ENCODE measurements around the gene NCCRP1.

The NCCRP1 gene

GRCh38 chr19:39199025-39199424 lies 2.3 kb downstream of the NCCRP1 start:
- no peak for TF ChIP-seq RARB (CRISPR knock-in tag; IDR thresholded peaks at IDR 0.05)
- TF ChIP-seq CSDC2 (CRISPR knock-in tag; IDR thresholded peaks at IDR 0.05), result no peak
- ATAC-seq, result 0 out of 3 replicates have a peak, but pooled peaks have one; percentile 8

GRCh38 chr19:39200066-39200802 lies 3.5 kb downstream of the NCCRP1 start:
- TF ChIP-seq ISL1 (CRISPR knock-in tag; IDR thresholded peaks at IDR 0.05) (no peak), ZNF565 (CRISPR knock-in tag; conservative IDR thresholded peaks at IDR 0.05; ENCODE audit: low read depth) (no peak)
- ATAC-seq, result no peak

- TF ChIP-seq PATZ1 (CRISPR knock-in tag; IDR thresholded peaks at IDR 0.05; ENCODE audit: borderline replicate concordance) (no peak), ZNF565 (CRISPR knock-in tag; conservative IDR thresholded peaks at IDR 0.05; ENCODE audit: low read depth) (no peak), ZFP3 (CRISPR knock-in tag; IDR thresholded peaks at IDR 0.05) (no peak), POU6F1 (CRISPR knock-in tag; IDR thresholded peaks at IDR 0.05; ENCODE audit: borderline replicate concordance, low read depth) (no peak), ESRRG (CRISPR knock-in tag; IDR thresholded peaks at IDR 0.05) (no peak), TSHZ2 (CRISPR knock-in tag; IDR thresholded peaks at IDR 0.05) (no peak), CREB5 (CRISPR knock-in tag; IDR thresholded peaks at IDR 0.05; ENCODE audit: low read depth) (no peak), BACH2 (CRISPR knock-in tag; IDR thresholded peaks at IDR 0.05; ENCODE audit: borderline replicate concordance) (no peak), ZFP30 (CRISPR knock-in tag; IDR thresholded peaks at IDR 0.05) (no peak), TCF4 (CRISPR knock-in tag; IDR thresholded peaks at IDR 0.05; ENCODE audit: borderline replicate concordance) (no peak), ZNF8 (CRISPR knock-in tag; IDR thresholded peaks at IDR 0.05) (no peak), ZC3H10 (CRISPR knock-in tag; IDR thresholded peaks at IDR 0.05) (no peak), CSDC2 (CRISPR knock-in tag; IDR thresholded peaks at IDR 0.05) (no peak)
- no peak for ATAC-seq
Measured at GRCh38 chr19:39200803-39201115, 4.0 kb downstream of the NCCRP1 start.

GRCh38 chr19:39202998-39203355 lies 6.2 kb downstream of the NCCRP1 start:
- no peak for ATAC-seq
- no peak for TF ChIP-seq ISL1 (CRISPR knock-in tag; IDR thresholded peaks at IDR 0.05)
- no peak for TF ChIP-seq OSR1 (CRISPR knock-in tag; IDR thresholded peaks at IDR 0.05)
- no peak for TF ChIP-seq CREB5 (CRISPR knock-in tag; IDR thresholded peaks at IDR 0.05; ENCODE audit: low read depth)
- TF ChIP-seq RARB (CRISPR knock-in tag; IDR thresholded peaks at IDR 0.05), result no peak
- no peak for TF ChIP-seq BACH2 (CRISPR knock-in tag; IDR thresholded peaks at IDR 0.05; ENCODE audit: borderline replicate concordance)
- TF ChIP-seq ZFP30 (CRISPR knock-in tag; IDR thresholded peaks at IDR 0.05), result no peak
- no peak for TF ChIP-seq TSHZ2 (CRISPR knock-in tag; IDR thresholded peaks at IDR 0.05)
- TF ChIP-seq GLIS3 (CRISPR knock-in tag; IDR thresholded peaks at IDR 0.05), result no peak
- TF ChIP-seq ZNF8 (CRISPR knock-in tag; IDR thresholded peaks at IDR 0.05), result no peak
- TF ChIP-seq TCF4 (CRISPR knock-in tag; IDR thresholded peaks at IDR 0.05; ENCODE audit: borderline replicate concordance), result no peak
- no peak for TF ChIP-seq ZNF70 (CRISPR knock-in tag; IDR thresholded peaks at IDR 0.05)

Measured in SK-N-SH treated with all-trans-retinoic acid at 6 μM for 48 hours (cell line).